CD1c-positive myeloid dendritic cell (primary cell): Measurements from ENCODE around the gene GRIN2A.

Experiments
- DNase-seq: peaks from one replicate; pipeline ENCODE4 v3.0.0-alpha.2; 2016; ENCODE audit errors: extremely low spot score

Gene GRIN2A

DNA sequence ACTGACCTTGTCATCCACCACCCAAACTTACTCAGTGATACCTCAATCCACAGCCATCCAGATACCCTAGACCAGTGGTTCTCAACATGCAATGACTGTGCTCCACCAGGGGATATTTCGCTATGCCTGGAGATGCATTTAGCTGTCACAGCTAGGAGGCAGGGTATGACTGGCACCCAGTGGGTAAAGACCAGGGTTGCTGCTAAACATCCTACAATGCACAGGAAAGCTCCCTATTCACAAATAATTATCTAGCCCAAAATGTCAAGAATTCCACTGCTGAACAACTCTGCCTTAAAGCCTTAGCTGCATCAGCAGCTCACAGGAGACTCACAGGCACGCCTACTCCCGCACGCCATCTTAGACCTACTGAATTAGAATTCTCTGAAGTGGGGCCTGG lies 212.6 kb downstream of the GRIN2A start:
- no peak for DNase-seq

DNA sequence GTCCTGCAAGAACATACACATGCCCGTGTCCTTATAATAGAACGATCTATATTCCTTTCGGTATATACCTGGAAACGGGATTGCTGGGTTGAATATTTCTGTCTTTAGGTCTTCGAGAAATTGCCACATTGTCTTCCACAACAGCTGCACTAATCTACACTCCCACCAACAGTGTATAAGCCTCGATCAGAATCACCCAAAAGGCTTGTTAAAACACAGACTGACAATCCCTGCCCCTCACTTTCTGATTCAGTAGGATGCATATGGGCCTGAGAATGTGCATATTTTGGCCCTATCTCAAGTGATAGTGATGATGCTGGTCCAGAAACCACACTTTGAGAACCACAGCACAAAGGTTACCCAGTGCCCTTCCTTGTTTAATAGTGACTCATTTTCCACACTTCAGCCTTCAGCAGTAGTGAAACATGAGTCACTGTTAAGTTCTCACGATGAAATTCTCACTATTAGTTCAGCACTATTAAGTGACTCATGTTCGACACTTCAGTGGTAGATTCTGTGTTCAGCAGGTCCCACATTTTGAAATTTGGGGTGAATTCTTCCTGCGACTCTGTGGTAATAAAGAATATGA lies 215.6 kb downstream of the GRIN2A start:
- no peak for DNase-seq

DNA sequence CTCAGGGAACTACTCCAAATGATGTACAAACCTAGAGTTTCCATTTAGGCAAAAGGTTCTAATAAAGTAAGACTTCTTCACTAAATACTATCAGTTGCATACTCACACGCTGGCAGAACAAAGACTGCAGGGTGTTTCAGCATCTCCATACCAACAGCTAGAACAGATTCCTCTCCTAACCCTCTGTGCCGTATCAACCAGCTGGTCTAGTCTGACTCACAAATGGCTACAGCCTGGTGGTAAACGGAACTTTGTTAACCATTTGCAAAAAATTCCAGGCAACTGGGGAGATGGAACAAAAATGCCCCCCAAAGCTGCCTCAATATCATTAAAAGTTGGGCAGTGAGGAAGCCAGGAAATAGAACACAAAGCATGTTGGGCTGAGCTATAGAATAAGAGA lies 217.1 kb downstream of the GRIN2A start:
- DNase-seq, result no peak

DNA sequence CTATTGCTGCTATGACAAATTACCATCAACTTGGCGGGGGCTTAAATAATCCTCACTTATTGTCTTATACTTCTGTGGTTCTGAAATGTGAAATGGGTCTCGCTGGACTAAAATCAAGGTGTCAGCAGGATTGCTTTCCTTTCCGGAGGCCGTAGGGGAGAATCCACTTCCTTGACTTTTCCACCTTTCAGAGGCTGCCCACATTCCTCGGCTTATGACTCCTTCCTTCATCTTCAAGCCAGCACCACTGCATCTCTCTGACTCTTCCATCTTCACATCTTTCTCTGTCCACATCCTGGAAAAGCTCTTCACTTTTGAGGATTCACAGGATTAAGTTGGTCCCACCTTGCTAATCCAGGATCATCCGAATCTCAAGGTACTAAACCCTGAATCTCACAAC lies 217.8 kb downstream of the GRIN2A start:
- DNase-seq, result no peak

DNA sequence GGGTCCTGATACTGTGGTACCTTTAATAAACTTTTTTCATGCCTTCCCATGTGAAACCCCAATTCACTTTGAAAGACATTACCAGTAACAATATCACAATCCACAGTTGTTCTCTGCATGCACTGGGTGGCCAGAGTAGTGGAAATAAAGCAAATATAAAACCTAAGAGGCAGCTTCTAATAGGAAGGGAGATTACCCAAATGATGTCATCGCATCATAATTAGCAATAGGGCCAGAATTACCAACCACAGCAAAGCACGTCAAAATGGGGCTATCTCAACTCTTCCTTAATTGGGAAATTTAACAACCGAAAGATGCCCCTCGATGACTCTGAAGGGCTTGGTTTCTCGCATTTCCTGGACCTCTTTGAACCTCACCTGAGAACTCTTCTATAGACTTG lies 224.8 kb downstream of the GRIN2A start:
- DNase-seq, result no peak

DNA sequence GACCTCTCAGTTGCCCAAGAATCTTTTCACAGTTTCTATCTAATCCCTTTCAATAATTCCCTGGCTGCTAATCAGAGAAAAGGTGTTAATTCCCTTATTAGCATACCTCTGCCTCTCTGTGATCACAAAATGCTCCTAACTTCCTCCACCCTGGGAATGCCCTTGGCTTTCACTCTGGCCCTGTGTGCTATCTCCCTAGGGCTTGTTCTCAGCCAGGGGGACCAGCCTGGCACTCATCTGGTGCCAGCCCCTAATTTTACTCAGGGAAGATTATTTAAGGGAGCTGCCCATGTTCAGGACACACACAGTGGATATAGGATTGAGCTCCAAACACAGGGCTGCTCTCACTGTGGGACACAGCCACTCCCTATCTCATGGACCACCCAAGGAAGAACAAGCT lies 225.2 kb downstream of the GRIN2A start:
- no peak for DNase-seq

DNA sequence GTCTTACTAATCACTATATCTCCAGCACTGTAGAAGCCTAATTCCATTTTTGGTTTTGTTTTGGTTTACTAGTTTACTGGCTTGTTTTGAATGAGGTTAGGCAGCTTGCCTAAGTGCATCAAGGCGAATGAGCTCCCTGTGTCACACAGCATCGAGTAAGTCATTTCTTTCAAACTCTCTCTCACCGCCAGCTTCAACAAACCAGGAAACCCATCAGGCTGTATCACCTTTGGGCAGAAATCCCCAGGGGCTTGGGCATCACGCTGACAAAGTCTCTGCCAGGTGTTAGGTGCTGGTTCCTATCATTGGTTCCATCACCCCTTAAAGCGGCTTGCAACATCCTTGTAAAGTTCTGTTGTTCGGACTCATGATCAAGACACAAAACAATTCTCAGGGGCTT lies 226.6 kb downstream of the GRIN2A start:
- no peak for DNase-seq

DNA sequence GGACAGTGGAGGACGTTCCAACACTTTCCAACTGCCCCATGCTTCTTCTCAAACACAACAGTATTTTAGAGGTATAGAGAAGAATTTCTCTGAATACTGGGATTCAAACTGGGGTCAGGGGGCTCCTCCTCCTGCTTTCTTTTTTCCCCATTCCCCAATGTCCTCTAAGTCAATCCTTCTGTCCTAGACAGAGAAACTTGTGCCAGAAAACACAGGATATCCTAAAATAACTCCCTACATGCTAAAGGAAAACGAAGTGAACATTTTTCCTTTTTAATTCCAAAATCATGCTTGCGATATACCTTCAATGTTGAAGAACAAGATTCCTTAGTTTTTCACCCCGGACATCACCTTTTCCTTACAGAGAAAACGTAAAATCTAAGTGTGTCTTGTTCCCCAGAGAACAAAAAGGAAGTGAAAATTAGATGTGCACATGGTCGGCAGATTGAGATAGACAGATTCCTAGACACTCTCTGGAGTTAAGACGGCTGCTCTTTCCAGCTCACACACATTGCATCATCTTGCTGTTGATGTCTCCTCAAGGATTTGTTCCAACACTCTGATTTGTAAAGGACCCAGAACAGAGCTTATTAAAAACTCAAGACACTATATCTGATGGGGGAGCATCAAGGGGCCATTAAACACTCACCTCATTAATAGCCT lies 228.2 kb downstream of the GRIN2A start:
- DNase-seq, result no peak

DNA sequence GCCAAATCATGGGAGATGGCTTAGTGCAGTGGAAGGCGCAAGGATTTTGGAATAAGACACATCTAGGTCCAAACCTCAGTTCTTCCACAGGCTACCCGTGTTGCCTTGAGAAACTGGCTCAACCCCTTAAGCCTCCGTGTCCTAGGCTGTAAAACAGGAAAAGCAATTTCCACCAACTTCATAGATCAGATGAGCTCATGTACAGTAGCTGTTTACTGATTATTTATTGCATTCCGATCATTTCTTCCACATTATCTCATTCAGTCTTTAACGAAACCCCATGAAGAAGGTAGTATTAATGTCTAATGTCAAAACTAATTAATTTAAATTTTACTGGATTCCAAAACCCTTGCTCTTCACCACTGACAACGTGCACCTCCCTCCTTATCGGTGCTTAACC lies 231.6 kb downstream of the GRIN2A start:
- DNase-seq, result no peak

DNA sequence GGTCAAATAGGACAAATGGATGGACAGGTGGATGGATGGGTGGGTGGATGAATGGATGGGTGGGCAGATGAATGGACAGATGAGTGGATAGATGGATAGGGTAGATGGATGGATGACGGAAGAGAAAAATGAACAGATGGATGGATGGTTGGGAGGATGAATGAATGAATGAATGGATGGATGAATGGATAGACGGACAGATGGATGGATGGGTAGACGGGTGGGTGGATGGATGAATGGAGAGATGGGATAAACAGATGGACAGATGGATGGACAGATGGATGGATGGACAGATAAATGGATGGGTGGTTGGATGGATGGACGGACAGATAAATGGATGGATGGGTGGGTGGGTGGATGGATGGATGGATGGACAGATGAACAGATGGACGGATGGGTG lies 232.8 kb downstream of the GRIN2A start:
- no peak for DNase-seq

DNA sequence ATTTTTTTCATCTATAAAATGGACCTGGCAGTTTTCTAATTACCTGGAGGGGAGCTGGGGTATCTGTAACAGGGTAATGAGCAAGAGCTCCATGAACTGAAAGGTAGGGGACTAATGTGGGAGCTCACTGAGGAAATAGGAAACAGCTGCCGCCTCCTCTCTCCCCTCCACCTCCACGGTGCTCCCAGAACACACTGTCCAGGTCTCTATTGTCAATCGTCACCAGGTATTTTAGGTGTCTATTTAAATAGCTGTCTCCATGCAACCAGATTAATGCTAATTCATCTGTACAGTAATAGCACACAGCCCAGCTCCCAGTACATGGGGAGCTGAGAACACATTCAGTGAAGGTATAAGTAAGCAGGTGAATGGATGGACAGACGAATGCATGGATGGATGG lies 233.3 kb downstream of the GRIN2A start:
- DNase-seq, result no peak

DNA sequence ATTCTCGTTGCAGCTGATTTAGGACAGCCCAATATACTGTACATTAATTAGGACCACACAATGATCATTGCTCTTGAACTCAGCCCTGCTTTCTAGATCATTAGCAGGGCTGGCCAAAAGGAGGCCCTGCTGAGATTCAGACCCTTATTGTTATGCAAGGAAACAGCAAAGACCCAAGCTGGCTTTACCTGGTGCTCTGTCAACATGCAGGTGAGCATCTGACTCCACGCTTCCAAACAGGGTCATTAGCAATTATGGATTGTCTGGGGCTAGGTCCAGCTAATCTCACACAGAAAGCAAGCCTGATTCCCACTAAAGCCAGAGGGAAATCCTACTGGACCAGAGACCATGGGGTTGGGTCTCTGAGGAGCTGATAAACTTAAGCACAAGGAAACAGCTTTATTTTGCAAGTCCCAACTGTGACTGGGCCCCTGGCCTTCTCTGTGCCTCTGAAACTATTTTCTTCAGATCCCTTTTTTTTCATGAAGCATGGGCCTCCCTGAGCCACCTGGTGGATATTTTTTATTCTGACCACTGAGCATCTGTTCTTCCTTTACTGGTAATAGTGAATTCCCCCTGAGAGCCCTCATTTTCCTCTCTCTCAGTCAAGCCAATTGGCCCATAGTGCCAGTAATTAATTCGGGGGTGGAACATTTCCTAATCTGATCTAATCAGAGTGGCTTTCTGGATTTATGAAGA lies 236.1 kb downstream of the GRIN2A start:
- no peak for DNase-seq

DNA sequence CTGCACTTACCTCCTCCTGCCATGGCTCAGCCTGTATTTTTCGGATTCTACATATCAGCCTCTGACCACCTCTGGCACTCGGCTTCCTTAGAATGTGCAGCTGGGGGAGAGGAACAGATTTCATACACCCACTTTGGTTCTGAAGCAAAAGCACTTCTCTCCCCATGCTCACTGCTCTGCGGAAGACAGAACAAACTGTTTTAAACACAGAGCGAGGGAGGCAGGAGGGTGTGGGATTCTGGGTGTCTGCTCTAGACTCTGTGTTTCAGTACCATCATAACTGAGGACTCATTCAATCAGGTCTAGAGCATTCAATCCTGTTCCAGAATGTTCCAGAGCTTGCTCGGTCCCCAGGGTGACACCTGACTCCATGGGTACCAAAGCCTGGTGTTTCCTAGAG lies 239.1 kb downstream of the GRIN2A start:
- no peak for DNase-seq

DNA sequence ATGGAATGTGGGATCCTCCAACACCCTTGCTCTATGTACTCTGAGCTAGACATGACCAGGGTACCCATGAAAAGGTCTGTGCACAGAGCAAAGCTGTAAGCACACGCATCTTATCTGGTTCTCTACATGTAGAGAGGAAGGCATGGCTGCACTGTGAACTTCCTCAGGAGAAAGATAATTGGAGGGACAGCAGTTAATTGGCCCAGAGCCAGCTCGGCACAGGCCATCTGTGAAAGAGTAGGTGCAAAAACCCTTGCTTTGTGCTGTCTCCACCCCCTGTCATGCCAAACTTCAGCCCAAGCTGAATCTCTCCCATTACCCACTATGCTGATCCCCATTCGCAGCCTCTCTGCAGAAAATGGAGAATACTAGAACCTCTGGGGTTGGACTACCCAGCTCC lies 241.0 kb downstream of the GRIN2A start:
- no peak for DNase-seq

DNA sequence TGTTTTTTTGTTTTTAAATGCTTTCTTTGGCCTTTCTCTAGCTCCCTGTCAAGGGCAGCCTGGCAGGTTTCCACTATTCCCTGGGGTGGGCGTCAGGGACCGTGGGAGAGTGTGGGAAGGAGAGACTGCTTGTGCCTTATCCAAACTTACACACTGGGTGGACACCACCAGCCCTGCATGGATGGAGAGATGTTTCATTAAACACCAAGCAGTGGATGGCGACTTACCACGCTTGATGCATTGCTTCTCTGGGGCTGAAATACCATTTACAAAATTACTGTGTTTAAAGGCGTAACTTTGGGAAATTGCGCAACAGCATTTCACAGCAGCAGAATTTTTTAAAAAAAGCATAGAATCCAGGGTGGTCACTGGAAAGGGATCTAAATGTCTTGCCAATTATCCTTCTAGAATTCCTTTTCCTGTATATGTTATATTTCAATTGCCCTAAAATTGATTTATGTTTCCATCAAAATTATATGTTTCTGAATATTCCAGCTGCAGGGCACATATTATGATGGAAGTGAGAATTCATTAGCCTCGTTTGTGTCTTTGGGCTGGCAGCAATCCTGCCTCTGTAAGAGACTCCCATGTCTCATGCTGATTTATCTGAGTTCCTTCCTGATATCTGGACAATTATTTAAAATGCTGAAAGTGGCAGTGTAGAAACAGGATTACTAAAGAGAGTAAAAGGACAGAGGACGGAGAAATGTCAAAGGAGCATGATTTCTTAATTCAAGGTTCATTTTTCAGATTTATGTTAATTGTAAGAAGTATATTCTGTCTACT lies 247.3 kb downstream of the GRIN2A start:
- no peak for DNase-seq

DNA sequence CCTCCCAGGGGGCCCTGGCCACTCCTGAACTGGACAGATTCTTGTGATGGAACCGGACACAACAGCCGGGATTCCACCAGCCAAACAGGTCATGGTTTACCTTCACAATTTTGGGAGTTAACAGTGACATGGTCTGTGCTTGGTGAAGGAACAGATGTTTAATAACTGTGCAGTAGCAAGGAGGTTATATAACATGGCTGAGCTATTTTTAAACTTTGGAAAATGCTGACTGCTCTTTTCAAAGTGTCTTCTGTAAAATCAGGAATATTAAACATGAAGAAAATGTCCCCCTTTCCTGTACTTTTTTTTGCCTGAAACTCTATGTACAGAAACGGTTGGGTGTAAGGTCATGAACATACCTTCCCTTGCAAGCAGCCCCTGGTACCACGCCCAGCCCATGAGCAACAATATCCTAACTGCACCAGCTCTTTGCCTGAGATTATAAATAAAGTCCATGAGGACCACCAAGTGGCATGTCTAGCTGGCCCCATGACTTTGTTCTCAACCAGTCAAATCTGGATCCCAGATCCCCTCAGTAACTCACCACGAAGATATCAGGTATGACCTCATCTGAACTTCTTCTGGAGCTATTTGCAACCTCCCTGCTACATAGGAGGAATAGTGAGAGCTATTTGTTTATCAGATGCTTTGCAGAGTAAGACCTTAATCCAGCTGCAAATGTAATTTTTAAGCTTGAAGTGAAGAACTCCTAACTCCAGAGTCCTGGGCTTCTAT lies 249.1 kb downstream of the GRIN2A start:
- DNase-seq, result no peak

DNA sequence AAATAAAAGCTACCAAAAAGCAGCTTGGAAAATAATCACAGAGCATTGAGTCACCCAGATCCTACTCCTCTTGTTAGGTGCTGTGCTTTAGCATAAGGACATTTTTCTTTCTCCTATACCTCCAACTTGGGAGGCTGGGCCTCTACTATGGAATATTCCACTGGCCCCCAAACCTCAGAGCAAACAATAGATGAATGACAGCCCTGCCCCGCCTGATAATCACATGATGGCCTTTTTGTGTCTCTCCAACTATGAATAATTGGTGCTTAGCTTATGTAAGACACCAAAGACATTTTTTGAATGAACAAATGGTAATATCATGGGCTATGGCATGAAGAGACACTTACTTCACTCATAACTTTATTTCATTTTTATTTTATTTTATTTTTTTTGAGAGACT lies 250.2 kb downstream of the GRIN2A start:
- no peak for DNase-seq

DNA sequence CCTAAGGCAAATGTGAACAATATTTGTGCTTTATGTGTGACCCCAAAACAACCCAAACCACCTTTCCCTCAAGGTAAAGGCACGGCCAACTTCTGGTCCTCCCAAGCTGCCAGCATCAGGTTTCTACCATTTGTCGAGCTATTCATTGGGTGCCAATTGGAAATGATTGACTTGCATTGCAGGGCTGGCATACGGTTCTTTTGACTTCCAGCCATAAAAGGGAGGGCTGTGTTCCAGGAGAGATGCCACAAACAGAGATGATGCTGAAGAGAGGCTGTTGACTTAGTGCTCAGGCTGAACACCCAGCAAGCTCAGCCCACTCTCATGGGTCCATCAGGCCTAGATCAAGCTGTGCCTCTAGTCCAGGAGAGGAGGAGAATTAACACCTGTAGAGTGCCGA lies 252.4 kb downstream of the GRIN2A start:
- DNase-seq, result no peak

DNA sequence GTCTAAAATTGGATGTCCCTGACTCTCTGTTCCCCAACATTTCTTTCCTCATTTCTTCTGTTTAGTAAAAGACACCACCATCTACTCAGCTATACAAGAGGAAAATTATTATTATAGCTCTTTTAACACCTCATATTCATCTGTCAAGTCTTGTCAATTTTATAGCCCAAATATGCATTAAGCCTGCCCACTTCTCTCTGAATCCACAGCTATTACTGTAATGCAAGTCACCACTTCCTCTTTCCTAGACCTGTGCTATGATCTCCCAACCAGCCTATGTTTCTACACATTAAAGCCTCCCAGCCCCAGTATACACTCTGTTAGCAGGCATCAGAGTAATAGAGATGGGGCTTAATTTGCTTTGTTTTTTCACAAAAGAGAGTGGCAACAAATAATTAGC lies 252.9 kb downstream of the GRIN2A start:
- no peak for DNase-seq

DNA sequence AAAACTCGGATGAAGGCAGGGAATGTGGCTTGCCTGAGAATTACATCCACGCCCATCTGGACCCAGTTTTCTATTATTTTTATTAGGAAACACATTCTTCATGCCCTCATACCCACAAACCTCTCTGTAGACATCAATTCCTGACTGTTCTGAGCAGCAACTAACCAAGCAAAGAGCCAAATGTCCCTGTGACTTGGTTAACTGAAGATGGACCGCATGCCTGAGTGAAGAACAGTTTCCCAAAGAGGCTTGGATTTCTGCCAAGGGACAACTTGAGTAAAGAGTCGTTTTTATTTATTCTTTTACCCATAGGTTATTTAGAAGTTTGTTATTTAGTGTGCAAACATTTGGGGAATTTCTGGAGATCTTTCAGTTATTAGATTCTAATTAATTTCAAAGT lies 259.8 kb downstream of the GRIN2A start:
- no peak for DNase-seq

DNA sequence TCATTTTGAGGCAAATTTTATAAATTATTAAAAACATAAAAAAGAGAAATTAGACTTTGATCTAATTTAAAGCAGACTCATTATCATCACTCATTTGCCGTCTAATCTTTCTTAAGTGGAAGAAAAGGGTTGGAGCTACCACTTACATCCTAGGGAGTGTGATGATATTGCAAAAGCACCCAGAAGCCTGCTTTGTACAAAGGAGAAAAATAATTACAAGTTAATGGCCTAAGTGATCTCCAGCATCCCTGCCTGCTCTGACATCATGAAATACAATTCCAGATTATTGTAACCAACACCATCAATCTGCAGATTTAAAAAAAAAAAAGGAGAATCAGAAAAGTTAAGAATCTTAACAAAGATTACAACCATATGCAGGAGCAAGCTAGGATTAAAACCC lies 260.2 kb downstream of the GRIN2A start:
- DNase-seq, result no peak

DNA sequence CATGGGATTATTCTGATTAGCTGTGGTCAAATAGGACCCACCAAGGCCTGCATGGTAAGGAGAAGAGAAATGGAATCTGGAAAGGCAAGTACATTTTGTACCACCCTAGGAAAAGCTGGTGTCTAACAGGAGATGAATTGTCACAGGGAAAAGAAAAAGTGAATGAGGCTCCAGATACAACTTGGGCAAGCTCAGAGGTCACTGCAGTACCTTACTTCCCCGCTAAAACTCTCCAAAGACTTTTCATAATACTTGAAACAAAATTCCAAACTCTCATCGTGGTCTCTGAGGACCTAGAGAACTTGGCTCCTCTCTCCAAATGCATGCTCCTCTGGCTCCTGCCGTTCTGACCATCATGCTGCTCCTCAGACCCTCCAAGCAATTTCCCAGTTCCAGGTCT lies 262.8 kb downstream of the GRIN2A start:
- DNase-seq, result no peak
